Loucy (cell line): ENCODE measurements around the gene MRPS12.

Experiments used
- CTCF ChIP-seq: fragments of 200-600 bp; sonication (generic); conservative IDR thresholded peaks from 2 replicates; pipeline ENCODE4 v1.5.1; 2014; ENCODE audit warnings: mild to moderate bottlenecking, antibody characterized with exemption, low read length
- EZH2phosphoT487 ChIP-seq: fragments of 200-600 bp; IDR thresholded peaks from 2 replicates; pipeline ENCODE4 v1.6.1; 2018; ENCODE audit warnings: antibody characterized with exemption, mild to moderate bottlenecking, moderate library complexity, borderline replicate concordance

GRCh38 chr19:38977445-38978325, 46.9 kb downstream of the MRPS12 start:
- TF ChIP-seq CTCF, result no peak
- TF ChIP-seq EZH2phosphoT487, result no peak
